ENCODE measurements around the gene BBS12. TPM values are rescaled to one million over a fixed set of nuclear protein-coding genes. Genes with fewer than 3 reads are reported as not detected.

Gene BBS12
- total RNA-seq, 1 donor from 2014 or later = 2.2 TPM

GRCh38 chr4:122746485-122746965 is 14.0 kb downstream of the BBS12 start:
- no peaks in the 10 kb centered on the region for H3K9me3 ChIP-seq
- TF ChIP-seq POLR2A (IDR thresholded peaks at IDR 0.05) (no peak), POLR2AphosphoS5 (IDR thresholded peaks at IDR 0.05; ENCODE audit: insufficient read depth in 1 of 2, low read depth in 1 of 2) (no peak)
- TF ChIP-seq, protein P1, sequence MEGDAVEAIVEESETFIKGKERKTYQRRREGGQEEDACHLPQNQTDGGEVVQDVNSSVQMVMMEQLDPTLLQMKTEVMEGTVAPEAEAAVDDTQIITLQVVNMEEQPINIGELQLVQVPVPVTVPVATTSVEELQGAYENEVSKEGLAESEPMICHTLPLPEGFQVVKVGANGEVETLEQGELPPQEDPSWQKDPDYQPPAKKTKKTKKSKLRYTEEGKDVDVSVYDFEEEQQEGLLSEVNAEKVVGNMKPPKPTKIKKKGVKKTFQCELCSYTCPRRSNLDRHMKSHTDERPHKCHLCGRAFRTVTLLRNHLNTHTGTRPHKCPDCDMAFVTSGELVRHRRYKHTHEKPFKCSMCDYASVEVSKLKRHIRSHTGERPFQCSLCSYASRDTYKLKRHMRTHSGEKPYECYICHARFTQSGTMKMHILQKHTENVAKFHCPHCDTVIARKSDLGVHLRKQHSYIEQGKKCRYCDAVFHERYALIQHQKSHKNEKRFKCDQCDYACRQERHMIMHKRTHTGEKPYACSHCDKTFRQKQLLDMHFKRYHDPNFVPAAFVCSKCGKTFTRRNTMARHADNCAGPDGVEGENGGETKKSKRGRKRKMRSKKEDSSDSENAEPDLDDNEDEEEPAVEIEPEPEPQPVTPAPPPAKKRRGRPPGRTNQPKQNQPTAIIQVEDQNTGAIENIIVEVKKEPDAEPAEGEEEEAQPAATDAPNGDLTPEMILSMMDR (IDR thresholded peaks at IDR 0.05) = no peak
- H3K4me3 ChIP-seq = no peak overlapping the region
- no peak for DNase-seq (ENCODE audit: extremely low spot score in 2 of 2)
- H3K36me3 ChIP-seq = peaks cover 0 to 17% of the 10 kb centered on the region in 2 donors
- H3K4me1 ChIP-seq = no peaks in the 10 kb centered on the region
- no peaks in the 10 kb centered on the region for H3K27me3 ChIP-seq
- H3K27ac ChIP-seq = no peak overlapping the region
- intact Hi-C loops (cut with DNase I) = no loop called here

DNA sequence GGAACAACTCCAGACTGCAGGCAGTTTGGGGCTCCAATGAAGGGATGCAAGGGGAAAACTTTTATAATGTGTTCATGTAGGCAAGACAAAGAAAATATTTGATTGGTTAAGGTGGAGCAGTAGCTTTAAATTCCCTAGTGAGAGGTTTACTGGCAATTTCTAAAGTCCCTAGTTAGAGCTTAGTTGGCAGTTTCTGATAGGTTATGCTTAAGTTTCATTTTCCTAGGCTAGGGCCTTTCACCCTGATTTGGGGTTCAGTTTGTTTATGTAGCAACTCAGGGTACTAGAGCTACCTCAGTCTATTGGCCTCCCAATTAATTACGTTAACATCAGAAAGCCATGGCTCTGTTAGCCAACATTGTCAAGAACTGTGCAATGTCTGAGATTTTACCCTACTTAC is 14.6 kb downstream of the BBS12 start:
- no peaks in the 10 kb centered on the region for H3K9me3 ChIP-seq
- no peak overlapping the region for H3K27ac ChIP-seq
- H3K36me3 ChIP-seq = peaks cover 0 to 11% of the 10 kb centered on the region in 2 donors
- no peak for DNase-seq (ENCODE audit: extremely low spot score in 2 of 2)
- no peaks in the 10 kb centered on the region for H3K4me1 ChIP-seq
- intact Hi-C loops (cut with DNase I) = no loop called here
- H3K4me3 ChIP-seq = no peak overlapping the region
- no peak for TF ChIP-seq POLR2A (IDR thresholded peaks at IDR 0.05)
- TF ChIP-seq POLR2AphosphoS5 (IDR thresholded peaks at IDR 0.05; ENCODE audit: insufficient read depth in 1 of 2, low read depth in 1 of 2) = no peak
- TF ChIP-seq, protein P1 (IDR thresholded peaks at IDR 0.05) = no peak
- H3K27me3 ChIP-seq = no peaks in the 10 kb centered on the region

GRCh38 chr4:122747883-122748282 is 15.4 kb downstream of the BBS12 start:
- intact Hi-C loops (cut with DNase I) = no loop called here
- Histone ChIP-seq H3K36me3 (peaks cover 0 to 3% of the 10 kb centered on the region in 2 donors), H3K27ac (no peak overlapping the region), H3K4me3 (no peak overlapping the region), H3K27me3 (no peaks in the 10 kb centered on the region), H3K9me3 (no peaks in the 10 kb centered on the region), H3K4me1 (no peaks in the 10 kb centered on the region)
- DNase-seq (ENCODE audit: extremely low spot score in 2 of 2) = no peak
- TF ChIP-seq, protein P1 (IDR thresholded peaks at IDR 0.05) = no peak
- TF ChIP-seq POLR2AphosphoS5 (IDR thresholded peaks at IDR 0.05; ENCODE audit: insufficient read depth in 1 of 2, low read depth in 1 of 2) (no peak), POLR2A (IDR thresholded peaks at IDR 0.05) (no peak)

DNA sequence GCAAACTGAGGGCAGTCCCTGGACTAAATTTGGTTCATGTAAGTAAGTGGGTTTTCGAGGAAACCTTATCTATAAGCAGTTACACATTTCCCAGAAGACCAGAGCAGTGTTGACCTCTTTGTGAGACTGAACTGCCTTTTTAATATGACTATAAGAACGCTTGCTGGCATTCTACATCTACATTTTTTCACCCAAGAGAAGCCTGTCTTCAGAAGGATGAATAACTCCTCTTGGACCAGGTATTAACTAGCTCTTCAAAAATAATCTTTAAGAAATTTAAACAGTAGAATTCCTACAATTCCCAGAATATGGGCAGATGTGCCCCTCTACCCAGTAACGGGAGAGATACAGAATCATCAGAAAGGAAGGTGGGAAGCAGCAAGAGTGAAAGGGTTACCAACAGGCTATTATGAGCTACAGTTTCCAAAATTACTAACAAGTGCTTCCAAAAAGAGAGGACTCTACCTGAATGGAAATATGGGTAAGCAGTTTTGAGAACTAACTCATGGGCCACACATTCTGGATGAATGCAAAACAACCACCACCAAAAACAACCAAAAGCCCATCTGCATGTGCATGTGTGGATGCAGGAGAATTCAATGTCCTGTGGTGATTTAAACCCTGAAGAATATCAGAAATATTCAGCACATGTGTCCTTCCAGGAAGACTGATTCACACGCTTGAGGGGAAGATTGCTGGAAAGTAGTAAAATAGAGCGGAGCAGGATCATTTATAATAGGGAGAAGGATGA is 17.4 kb downstream of the BBS12 start:
- TF ChIP-seq POLR2AphosphoS5 (IDR thresholded peaks at IDR 0.05; ENCODE audit: insufficient read depth in 1 of 2, low read depth in 1 of 2) = no peak
- no peak for TF ChIP-seq POLR2A (IDR thresholded peaks at IDR 0.05)
- TF ChIP-seq, protein P1 (IDR thresholded peaks at IDR 0.05) = no peak
- no peaks in the 10 kb centered on the region for H3K9me3 ChIP-seq
- intact Hi-C loops (cut with DNase I) = no loop called here
- no peak for DNase-seq (ENCODE audit: extremely low spot score in 2 of 2)
- H3K4me3 ChIP-seq = no peak overlapping the region
- H3K27me3 ChIP-seq = no peaks in the 10 kb centered on the region
- H3K36me3 ChIP-seq = no peaks in the 10 kb centered on the region
- H3K27ac ChIP-seq = no peak overlapping the region
- H3K4me1 ChIP-seq = no peaks in the 10 kb centered on the region

- Histone ChIP-seq H3K27ac (no peak overlapping the region), H3K4me3 (no peak overlapping the region), H3K27me3 (no peaks in the 10 kb centered on the region), H3K9me3 (no peaks in the 10 kb centered on the region), H3K36me3 (no peaks in the 10 kb centered on the region), H3K4me1 (no peaks in the 10 kb centered on the region)
- DNase-seq (ENCODE audit: extremely low spot score in 2 of 2) = no peak
- intact Hi-C loops (cut with DNase I) = no loop called here
- TF ChIP-seq POLR2A (IDR thresholded peaks at IDR 0.05) = no peak
Observed at GRCh38 chr4:122755675-122756074, 23.2 kb downstream of the BBS12 start.

All from vagina (tissue), 2 donors.